Hematopoietic multipotent progenitor cell treated with erythropoietin and hydrocortisone succinate and interleukin-3 and kit ligand, for 15 days (in vitro differentiated cells): ENCODE measurements around the gene SFMBT1.

ENCODE experiments used
- DNase-seq: peaks from one replicate; pipeline ENCODE4 v3.0.0-alpha.2; 2015; ENCODE audit warnings: low spot score

SFMBT1 gene

DNA sequence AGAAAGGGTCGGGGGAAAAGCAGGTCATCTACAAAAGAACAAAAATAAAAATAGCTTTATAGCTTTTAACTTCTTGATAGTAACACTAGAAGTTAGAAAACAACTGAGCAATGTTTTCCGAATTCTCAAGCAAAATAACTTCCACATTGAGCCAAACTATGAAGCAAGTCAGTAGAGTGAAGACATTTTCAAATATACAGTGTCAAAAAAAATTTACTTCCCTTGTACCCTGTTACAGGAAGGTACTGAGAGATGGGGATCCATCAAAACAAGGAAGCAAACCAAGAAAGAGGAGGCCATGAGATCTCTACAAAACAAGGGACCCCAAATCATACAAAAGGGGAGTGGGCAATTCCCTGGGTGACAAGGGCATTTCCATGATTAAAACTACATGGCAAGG, 121.9 kb downstream of the SFMBT1 start:
- DNase-seq: no peak

DNA sequence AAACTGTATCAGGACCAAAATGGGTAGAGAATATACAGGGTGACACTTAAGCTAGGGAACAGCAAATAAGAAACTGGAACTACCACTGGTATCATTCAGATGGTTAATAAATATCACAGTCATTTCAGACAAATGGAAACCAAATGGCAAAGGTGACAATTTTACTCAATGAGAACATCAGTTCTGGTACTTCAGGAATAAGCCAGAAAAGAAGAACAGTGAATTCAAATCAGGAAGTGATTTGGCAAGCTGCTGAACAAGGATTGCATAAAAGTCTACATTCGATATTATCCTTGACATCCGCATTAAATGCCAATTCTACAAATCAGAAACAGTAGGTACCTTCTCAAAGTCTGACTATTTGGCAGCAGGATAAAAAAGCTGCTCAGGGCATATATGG, 125.0 kb downstream of the SFMBT1 start:
- no peak for DNase-seq

DNA sequence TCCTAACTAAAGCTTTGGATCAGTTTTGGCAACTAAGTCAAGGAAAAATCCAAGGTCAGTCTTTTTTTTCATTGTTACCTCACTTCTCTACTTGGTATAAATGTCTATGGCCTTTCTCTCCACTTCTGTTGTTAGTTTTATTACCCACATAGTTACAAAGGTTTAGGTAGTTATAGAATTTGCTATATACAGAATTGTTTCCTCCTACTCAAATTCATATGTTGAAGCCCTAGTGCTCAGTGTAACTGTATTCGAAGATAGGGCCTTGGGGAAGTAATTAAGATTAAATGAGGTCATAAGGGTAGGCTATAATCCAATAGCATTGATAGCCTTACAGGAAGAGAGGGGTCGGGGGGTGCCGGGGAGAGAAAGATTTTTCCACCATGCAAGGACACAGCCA, 128.8 kb downstream of the SFMBT1 start:
- no peak for DNase-seq

DNA sequence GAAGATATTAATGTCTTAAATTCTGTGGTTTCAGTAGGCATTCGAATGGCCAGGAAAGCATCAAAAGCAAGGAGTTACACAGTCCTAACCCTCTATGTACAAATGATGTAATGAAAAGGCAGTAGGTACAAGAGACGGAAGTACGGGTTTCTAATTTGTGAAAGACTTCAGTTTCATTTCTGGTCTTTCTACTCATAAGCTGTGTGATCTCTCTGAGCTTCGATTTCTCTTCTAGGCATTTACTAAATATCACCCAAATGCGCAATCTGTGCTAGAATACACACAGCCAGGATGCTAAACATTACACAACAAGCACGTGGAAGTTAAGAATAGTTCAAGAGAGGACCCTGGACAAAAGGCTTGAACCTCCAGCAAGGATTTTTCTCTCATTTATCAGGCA, 130.6 kb downstream of the SFMBT1 start:
- no peak for DNase-seq

DNA sequence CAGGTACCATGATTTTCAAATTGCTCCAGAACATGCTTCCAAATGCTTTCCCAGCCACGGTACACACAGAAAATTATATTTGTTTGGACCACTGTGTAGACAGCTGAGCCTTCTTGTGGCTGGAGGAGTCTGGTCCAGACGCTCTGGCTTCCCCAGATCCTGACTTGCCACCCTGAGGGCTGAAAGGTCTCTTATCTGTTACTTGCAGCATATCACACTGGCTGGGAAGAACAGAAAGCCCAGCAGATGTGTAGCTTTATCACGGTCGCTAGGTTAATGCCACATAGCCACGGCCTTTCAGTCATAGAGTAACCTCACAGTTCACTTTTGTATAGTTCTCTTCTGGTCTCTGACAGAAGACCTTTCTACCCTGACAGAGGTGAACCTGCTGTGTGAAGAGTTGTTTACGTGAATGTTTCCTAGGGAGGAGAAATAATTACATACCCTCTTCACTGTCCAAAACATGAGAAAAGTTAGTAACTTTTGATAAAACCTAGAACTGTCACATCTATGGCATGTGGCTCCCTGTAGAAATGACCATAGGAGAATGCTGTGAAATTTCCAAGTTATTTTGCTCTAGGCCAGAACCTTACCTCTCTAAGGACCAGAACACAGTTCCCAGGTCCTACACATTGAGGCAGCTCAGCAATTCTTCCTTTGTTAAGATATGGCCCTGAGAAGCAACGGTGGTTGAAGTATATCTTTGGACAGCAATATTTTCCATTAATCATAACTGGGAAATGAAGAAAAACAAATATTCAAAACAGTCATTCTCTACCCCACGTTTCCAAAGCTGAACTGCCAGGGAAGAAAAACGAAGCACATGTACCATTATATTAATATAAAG, 132.8 kb downstream of the SFMBT1 start:
- DNase-seq: peak; percentile 88

DNA sequence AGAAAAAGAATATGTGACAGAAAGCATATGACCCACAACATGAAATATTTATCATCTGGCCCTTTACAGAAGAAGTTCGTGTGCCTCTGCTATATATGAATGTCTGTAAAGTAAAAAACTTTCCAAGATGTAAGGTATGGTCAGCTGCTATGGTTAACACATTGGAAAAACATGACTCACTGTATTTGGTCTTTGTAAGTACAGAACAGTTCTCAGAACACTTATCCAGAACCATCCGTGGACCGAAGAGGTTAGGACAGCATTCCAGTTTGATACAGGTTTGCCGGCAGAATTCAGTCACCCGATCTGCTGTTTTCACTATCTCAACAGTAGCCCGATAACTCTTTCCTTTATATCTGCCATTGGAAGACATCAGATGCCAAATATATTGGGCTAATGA, 135.1 kb downstream of the SFMBT1 start:
- no peak for DNase-seq

DNA sequence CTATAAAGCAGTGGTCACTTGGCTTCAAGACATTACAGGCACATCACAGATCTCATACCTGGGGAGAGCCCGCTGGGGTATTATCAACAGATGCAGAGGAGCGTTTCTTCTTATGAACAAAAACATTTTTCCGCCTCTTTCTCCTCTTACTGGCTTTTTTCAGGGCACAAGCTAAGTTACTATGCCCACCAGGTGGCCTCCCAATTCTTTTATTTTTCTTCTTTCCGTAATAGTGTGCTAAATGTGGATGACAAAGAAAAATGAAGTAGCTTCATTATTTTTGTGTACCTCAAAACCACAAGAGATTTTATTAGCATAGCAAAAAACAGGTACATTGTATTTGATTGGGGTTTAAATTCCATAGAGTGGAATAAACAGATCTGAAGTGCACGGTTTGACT, 138.4 kb downstream of the SFMBT1 start:
- no peak for DNase-seq

DNA sequence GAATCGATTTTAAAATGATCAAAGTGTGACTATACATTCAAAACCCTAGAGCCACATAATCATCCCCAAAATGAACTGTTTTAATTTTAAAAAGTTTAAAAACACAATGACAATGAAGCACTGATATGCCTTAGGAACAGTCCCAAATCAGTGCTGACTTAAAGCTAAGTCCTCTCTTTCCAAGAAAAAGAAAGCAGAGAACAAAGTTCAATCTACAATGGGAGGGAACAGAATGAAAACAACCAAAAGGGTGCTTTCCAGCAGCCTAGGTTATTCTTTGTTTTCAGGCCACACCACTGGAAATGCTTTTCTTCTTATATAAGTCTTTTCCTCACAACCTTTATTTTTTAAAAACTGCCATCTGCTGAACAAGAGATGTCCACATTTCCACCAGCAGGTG, 141.3 kb downstream of the SFMBT1 start:
- DNase-seq: no peak

DNA sequence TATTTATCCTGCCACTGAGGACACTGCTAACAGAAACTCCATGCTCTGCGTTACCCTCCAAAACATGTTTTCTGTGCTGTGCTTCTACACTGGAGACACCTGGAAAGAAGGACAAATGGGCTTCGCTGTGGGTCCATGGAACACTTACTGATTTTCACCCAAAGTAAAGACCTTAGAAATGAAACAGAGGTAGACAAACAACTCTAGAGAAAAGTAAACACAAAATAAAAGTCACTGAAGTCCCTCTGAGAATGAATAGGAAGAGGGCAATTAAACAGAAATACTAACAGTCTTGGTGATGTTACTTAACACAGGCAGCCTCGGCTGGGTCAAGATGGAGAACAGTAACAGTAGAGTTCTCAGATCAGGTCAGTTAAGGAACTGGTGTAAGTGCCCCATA, 141.9 kb downstream of the SFMBT1 start:
- no peak for DNase-seq

DNA sequence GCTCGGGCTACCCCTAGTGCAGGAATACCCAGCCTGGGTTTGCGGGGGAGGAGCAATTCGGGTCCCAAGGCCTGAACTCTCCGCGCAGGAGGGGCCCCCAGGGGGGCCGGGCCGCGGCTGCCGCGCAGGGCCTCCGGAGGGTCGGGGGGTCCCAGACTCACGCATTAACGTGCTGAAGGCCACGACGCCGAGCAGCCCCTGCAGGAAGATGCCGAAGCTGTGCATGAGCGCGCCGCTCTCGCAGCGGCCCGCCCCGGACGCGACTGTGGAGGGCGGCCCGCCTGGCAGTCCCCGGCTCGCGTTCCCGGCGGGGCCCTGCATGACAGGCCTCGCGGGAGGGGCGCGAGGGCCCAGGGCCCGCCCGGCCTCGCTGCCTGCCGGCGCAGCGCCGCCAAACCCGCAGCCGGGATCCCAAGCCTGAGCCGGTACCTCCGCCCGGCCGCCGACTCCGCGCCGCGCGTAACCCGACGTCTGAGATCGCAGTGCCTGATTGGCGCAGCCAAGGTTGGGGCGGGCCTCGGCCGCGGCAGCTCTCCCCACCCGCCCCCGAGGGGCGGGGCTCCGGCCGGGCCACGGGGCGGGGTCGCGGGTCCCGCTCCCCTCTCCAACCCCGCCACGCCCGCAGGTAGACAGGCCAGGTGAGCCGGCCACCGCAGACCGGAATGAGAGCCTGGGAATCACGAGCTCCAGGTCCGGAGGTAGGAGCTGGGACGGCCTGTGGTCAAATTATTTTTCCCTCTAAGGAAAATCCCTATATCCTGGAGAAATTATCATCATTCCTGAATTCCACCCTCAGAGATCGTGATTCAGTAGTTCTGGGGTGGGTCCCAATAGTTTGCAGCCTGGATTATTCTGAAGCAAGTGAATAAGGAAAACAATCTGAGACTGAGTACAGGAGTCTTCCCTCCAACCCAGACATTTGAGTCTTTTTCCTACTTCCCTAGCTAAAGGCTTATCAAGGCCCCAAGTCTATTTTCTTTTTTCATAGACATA, 148.4 kb downstream of the SFMBT1 start, which contains the start of gene STIMATE:
Gene STIMATE (minus strand): TSS at position 419 of the 993 bp plus-strand sequence. CDS start 98 bp downstream, at position 321.
- DNase-seq: peak; percentile 84

DNA sequence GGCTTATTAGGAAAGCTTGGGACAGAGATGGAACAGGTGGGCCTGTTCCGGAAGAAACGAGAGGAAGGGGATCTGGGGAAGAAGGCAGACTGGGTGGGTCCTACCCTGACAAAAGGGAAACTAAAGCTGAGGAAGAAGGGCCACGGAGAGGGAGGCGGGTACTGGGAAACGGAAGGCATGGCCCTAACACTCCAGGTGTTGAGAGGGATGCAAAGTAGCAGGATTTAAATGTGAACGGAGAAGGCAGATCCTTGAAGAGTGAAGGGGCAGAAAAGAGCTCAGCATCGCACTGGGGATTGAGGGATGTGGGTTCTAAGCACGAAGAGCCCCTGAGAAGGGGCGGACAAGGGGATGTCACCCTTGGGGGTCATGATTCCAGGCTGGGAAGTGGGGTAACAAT, 149.3 kb downstream of the SFMBT1 start:
- no peak for DNase-seq

DNA sequence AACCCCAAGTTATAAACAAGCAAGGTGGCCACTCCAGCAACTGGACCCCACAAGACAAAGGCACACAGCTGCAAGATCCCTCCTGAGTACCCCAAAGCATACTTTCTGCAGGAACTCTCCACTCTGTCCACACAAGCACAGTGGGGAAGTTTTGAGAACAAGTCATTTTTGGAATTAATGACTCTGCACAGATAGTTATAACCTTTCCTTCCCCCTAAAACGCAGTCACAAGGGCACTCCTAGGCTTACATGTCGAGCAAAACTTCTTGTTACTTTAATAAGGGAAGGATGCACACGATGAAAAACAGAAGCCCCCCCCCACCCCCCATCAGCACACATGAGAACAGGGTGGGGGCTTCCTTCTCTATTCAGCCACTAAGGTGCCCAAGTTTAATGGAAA, 149.7 kb downstream of the SFMBT1 start:
- DNase-seq: no peak

DNA sequence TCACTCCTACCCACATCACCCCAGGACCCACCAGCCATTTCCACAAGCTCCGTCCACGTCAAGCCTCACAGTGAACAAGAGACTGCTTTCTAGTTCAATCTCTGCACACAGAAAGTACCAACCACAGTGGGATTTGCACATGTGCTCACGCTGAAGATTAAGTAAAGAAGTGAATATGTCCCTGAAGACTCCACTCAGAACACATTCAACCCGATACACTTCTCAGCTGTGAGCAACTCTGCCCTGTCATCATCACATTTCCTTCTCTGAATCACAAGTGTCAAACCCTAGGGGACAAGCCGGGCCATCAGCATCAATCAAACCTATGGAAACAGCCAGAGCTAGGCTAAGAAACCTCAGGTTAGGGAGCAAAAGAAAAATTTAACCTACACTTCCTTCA, 150.5 kb downstream of the SFMBT1 start:
- DNase-seq: no peak

DNA sequence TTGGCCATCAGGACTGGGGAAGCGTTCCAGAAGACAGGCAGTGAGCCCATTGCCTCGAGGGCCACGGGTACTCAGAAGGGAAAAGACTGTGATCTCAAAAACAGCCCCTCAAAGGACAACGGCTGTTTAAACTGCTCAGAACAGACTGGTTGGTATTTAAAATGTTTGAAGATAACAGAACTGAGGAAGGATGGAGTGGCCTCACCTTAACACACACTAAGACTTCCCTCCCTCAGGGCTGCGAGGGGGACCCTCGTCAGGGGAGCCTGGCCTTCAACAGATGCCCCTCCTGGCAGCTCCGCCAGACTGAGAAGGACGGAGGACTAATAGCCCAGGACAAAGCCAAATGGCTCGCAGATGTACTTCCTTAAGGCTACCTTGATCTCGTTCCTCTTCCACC, 151.1 kb downstream of the SFMBT1 start:
- DNase-seq: no peak

DNA sequence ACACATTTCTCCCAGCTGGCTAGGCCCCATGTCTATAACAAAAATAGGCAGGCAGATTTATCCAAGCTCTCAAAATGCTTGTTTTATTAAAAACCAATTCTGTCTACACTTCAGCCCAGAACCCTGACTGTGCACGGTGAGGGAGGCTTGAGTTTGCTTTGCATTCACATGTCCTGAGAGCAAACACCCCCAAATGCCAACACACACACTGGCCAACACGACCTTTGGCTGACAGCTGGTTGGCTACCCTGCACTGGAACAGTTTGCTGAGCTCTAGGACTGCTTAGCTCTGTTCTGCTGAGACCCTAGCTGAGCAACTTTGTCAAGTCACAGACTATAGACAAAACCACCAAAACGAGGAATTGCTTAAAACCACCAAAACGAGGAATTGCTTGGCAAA, 152.2 kb downstream of the SFMBT1 start:
- DNase-seq: no peak

DNA sequence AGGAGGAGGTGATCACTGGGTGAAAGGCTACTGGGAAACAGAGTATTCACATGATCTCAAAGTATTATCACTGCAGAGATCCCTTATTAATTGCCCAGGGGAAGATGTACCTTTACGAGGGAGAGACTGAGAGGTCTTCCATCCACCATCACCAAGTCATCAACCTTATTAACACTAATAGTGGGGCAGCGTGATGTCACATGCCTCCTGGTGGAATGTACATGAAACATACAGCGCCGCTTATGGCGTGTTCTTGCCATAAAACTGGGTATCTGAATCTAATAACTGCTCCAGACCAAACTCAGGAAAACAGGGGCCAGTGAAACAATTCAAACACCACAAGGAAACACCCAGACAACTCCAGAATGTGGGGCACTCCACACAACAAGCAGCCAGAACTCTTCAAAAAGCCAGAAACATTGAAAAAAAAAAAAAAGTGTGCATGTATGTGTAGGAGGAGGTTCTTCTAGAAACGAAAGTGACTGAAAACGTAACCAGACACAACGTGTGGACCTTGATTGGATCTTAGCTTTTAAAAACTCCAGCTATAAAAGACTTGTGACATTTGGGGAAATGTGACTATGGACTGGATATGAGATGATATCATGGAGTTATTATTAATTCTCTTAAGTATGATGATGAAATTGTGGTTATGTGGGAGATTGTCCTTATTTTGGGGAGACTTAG, 153.1 kb downstream of the SFMBT1 start:
- peak; percentile 19 for DNase-seq

DNA sequence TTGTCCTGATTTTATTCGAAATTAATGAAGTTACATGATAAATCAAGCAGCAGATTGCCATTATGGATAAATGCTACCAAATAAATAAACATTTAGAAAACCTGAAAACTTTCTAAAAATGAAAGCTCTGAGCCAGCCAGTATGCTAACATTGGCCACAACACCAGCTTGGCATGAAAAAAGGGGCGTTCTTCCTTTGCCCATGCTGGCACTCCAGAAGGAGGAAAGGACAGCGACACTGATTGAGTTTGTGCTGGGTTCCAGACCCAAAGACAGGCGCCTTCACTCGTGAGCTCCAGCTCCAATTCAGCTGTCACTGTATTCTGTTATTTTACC, 153.6 kb downstream of the SFMBT1 start:
- no peak for DNase-seq

DNA sequence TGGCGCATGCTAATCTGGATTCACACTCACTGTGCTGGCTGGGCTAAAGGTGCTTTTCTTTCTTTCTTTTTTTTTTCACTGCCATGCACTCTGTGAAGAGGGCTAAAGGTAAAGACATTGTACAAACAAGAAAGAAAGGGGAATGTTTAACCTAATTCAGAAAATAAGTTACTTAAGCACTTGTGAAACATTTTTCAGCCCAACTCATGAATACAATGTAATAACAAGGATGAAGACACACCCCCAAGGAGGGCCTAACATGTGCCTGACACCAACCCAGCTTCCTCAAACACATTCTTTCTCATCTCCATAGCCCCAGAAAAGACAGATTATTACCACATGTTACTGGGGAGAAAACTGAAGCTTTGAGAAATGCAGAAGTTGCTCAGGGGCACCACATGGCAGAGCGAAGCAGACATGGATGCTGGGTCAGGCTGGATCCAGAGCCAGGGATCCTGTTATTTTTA, 154.2 kb downstream of the SFMBT1 start:
- DNase-seq: no peak

DNA sequence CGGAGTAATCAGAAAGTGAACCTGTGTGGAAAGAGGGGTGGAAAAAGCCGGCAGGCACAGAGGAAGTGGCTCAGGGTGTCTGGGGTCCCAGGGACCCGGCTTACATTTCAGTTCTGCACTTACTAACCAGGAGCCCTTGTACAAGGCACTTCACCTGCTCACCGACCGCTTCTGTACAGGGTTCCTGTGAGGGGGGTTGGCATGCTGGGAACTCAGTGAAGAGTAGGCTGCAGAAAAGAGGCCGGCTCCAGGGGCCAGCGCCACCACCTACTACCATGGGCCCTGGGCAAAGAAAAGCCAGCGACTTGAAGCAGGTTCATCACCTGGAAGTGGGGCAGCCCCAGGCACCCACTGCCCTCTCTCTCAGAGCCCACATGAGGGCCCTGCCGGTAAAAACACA, 154.7 kb downstream of the SFMBT1 start:
- DNase-seq: no peak

DNA sequence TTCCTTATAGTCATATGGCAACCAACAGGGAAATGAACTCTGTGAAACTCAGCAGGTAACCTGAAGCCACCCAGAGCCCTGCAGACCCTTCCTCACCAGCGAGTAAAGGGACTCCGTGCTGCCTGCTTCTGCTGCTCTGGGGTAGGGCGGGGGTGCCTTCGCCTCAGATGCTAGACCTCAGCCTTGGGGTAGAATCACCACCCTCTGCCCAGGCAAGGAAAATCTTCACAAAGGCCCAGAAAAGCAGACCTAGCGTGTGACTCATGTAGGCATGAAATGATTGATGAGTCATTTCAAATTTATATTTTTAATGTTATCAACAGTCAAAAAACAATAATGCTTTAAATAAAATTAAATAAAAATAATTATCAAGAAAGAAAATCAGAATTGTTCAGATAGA, 155.1 kb downstream of the SFMBT1 start:
- DNase-seq: no peak

DNA sequence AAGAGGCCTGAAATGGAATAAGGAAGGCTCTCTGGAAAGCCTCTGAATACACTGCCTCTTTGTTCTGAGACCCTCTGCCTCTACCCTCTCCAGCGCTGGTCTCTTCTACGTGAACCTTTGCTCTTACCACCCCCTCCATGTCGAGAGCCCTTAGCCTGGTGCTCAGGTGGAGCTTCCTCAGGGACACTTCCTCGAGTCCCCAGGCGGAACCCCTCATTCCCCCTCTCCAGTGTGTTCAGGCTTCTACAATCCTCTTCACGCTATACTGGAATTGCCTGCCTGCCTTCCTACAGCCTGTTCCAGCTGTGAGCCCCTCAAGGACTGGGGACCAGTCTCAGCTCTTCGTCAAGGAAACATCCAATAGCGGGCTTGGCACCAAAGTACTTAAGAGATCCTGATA, 156.0 kb downstream of the SFMBT1 start:
- DNase-seq: no peak

DNA sequence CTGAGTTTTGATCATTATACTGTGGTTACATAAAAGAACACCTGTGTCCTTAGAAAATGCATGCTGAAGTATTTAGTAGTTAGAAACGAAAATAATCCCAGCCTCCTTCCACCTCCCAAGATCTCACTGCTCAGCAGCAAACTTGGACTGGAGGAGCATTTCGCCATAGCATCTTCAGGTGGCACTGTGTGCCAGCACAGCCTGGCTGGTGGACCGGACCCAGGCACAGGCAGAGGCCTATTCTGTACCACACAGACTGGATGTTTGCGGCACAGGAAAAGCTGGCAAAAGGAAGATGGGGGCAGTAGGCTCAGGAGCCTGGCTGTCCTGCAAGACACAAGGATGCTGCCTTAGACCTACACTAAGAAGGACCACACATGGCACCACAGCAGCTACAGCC, 158.7 kb downstream of the SFMBT1 start:
- DNase-seq: no peak
